ENCODE data around the gene FAM216A.
"Not testable (repeated sequence)": the region's sequence is repeated elsewhere in the genome, so short reads cannot be mapped to it uniquely, and the experiment has no call there.

Gene FAM216A

GRCh38 chr12:110468214-110469048 is at the start of gene FAM216A, which contains the start of gene GPN3:
TSS of gene FAM216A (plus strand) at chr12:110468845. CDS start at chr12:110468876, 31 bp downstream.
TSS of gene GPN3 (minus strand) at chr12:110468257. CDS start at chr12:110468203, 54 bp downstream.
- peak; percentile 97 for FAIRE-seq

GRCh38 chr12:110420644-110421043 is 48.0 kb upstream of the FAM216A start:
- FAIRE-seq = not testable (repeated sequence)

- no peak for FAIRE-seq
Measured at GRCh38 chr12:110421159-110421661, 47.4 kb upstream of the FAM216A start.

- no peak for FAIRE-seq
Measured at GRCh38 chr12:110421701-110422100, 46.9 kb upstream of the FAM216A start.

GRCh38 chr12:110424237-110424636 is 44.4 kb upstream of the FAM216A start:
- no peak for FAIRE-seq

GRCh38 chr12:110426406-110426805 is 42.2 kb upstream of the FAM216A start:
- FAIRE-seq = no peak

- not testable (repeated sequence) for FAIRE-seq
Measured at GRCh38 chr12:110429676-110430075, 39.0 kb upstream of the FAM216A start.

- FAIRE-seq = peak; percentile 83
Measured at GRCh38 chr12:110431957-110432587, 36.6 kb upstream of the FAM216A start.

GRCh38 chr12:110436231-110436630 is 32.4 kb upstream of the FAM216A start:
- no peak for FAIRE-seq

GRCh38 chr12:110444455-110444854 is 24.2 kb upstream of the FAM216A start:
- no peak for FAIRE-seq

GRCh38 chr12:110449799-110450497 is 18.7 kb upstream of the FAM216A start, which contains the start of gene ARPC3:
TSS of gene ARPC3 (minus strand) at chr12:110450337. CDS start at chr12:110450260, 77 bp downstream.
- peak; percentile 68 for FAIRE-seq

- no peak for FAIRE-seq
Measured at GRCh38 chr12:110451263-110451662, 17.4 kb upstream of the FAM216A start.

- FAIRE-seq = no peak
Measured at GRCh38 chr12:110453569-110454296, 14.9 kb upstream of the FAM216A start.

- FAIRE-seq = no peak
Measured at GRCh38 chr12:110458756-110459155, 9.9 kb upstream of the FAM216A start.

- not testable (repeated sequence) for FAIRE-seq
Measured at GRCh38 chr12:110461189-110461588, 7.5 kb upstream of the FAM216A start.

GRCh38 chr12:110465024-110465423 is 3.6 kb upstream of the FAM216A start:
- no peak for FAIRE-seq

GRCh38 chr12:110465765-110466164 is 2.9 kb upstream of the FAM216A start:
- not testable (repeated sequence) for FAIRE-seq

- no peak for FAIRE-seq
Measured at GRCh38 chr12:110466791-110467190, 1.9 kb upstream of the FAM216A start.

- FAIRE-seq = no peak
Measured at GRCh38 chr12:110467847-110468213, 815 bp upstream of the FAM216A start.

- no peak for FAIRE-seq
Measured at GRCh38 chr12:110475426-110475825, 6.8 kb downstream of the FAM216A start.

GRCh38 chr12:110498984-110499706 is 30.5 kb downstream of the FAM216A start:
- FAIRE-seq = no peak

GRCh38 chr12:110501399-110501751 is 32.7 kb downstream of the FAM216A start:
- no peak for FAIRE-seq

All from A204.1 (cell line).